GM06990 (cell line): ENCODE measurements around the gene SSBP4.
"Not testable (repeated sequence)": the region's sequence is repeated elsewhere in the genome, so short reads cannot be mapped to it uniquely, and the experiment has no call there.

Experiments
- DNase-seq: peaks from one replicate; pipeline ENCODE4 v3.0.0-alpha.2; 2011; ENCODE audit not compliant: insufficient read length; ENCODE audit errors: extremely low read depth
- H3K27me3 ChIP-seq: replicated peaks from 2 replicates; pipeline ENCODE4 v1.6.0; 2011; ENCODE audit warnings: low read length; ENCODE audit not compliant: control insufficient read depth, insufficient read depth
- H3K36me3 ChIP-seq: 2 replicates; pipeline ENCODE4 v1.5.1; 2011; ENCODE audit warnings: low read length; ENCODE audit not compliant: control insufficient read depth, insufficient read depth
- H3K4me3 ChIP-seq: replicated peaks from 2 replicates; pipeline ENCODE4 v1.5.1; 2011; ENCODE audit warnings: low read depth, mild to moderate bottlenecking, control low read depth, low read length
- TF ChIP-seq, protein P1 (sequence below): IDR thresholded peaks from 2 replicates; pipeline ENCODE4 v1.5.1; 2011; ENCODE audit warnings: low read length, control low read depth, mild to moderate bottlenecking, inconsistent platforms; ENCODE audit not compliant: insufficient read depth, poor library complexity, severe bottlenecking

The SSBP4 gene

DNA sequence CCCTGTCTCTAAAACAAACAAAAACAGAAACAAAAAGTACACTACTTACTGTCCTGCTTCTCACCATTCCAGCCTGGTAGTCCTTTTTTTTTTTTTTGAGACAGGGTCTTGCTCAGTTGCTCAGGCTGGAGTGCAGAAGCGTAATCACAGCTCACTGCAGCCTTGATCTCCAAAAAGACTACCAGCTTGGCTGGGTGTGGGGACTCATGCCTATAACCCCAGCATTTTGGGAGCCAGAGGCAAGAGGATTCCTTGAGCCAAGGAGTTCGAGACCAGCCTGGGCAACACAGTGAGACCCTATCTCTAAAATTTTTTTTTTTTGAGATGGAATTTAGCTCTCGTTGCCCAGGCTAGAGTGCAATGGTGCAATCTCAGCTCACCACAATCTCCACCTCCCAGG lies 38.4 kb upstream of the SSBP4 start:
- H3K4me3 ChIP-seq, result no peak overlapping the region
- H3K27me3 ChIP-seq, result no peaks in the 10 kb centered on the region
- TF ChIP-seq, protein P1, sequence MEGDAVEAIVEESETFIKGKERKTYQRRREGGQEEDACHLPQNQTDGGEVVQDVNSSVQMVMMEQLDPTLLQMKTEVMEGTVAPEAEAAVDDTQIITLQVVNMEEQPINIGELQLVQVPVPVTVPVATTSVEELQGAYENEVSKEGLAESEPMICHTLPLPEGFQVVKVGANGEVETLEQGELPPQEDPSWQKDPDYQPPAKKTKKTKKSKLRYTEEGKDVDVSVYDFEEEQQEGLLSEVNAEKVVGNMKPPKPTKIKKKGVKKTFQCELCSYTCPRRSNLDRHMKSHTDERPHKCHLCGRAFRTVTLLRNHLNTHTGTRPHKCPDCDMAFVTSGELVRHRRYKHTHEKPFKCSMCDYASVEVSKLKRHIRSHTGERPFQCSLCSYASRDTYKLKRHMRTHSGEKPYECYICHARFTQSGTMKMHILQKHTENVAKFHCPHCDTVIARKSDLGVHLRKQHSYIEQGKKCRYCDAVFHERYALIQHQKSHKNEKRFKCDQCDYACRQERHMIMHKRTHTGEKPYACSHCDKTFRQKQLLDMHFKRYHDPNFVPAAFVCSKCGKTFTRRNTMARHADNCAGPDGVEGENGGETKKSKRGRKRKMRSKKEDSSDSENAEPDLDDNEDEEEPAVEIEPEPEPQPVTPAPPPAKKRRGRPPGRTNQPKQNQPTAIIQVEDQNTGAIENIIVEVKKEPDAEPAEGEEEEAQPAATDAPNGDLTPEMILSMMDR, result no peak
- no peaks in the 10 kb centered on the region for H3K36me3 ChIP-seq
- DNase-seq, result no peak

DNA sequence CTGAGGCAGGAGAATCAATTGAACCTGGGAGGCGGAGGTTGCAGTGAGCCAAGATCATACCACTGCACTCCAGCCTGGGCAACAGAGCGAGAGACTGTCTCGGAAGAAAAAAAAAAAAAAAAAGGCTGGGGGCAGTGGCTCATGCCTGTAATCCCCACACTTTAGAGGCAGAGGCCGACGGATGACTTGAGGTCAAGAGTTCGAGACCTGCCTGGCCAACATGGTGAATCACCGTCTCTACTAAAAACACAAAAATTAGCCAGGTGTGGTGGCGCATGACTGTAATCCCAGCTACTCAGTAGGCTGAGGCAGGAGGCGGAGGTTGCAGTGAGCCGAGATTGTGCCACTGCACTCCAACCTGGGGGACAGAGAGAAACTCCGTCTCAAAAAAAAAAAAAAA lies 35.6 kb upstream of the SSBP4 start:
- not testable (repeated sequence) for H3K27me3 ChIP-seq, H3K4me3 ChIP-seq, H3K36me3 ChIP-seq, DNase-seq

DNA sequence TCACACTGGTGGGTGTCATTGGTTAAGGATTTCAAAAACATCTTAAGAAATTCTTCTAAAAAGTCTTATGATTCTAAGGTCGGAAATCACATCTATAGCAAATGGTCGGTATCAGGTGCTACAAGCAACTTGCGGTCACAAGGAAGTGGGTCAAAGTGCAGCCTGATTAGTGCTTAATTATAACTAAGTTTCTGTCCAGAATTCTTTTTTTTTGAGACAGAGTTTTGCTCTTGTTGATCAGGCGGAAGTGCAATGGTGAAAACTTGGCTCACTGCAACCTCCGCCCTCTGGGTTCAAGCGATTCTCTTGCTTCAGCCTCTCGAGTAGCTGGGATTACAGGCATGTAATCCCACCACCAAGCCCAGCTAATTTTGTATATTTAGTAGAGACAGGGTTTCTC lies 34.4 kb upstream of the SSBP4 start:
- H3K4me3 ChIP-seq, result no peak overlapping the region
- no peak for DNase-seq
- H3K27me3 ChIP-seq, result no peaks in the 10 kb centered on the region
- H3K36me3 ChIP-seq, result no peaks in the 10 kb centered on the region
- TF ChIP-seq, protein P1, result no peak

DNA sequence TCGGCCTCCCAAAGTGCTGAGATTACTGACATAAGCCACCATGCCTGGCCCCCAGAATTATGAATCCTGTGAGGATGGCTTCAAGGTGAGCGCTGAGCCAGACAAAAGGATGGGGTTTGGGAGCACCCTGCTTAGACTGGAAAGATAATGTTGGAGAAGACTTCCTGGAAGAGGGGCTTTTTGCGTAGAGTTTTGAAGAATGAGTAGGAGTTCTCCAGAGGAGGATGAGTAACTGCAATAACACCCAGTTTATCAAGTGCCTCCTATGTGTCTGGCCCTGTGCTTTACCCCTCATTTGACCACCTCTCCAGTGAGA lies 33.9 kb upstream of the SSBP4 start:
- Histone ChIP-seq H3K27me3 (no peaks in the 10 kb centered on the region), H3K36me3 (no peaks in the 10 kb centered on the region), H3K4me3 (no peak overlapping the region)
- TF ChIP-seq, protein P1, result no peak
- no peak for DNase-seq

DNA sequence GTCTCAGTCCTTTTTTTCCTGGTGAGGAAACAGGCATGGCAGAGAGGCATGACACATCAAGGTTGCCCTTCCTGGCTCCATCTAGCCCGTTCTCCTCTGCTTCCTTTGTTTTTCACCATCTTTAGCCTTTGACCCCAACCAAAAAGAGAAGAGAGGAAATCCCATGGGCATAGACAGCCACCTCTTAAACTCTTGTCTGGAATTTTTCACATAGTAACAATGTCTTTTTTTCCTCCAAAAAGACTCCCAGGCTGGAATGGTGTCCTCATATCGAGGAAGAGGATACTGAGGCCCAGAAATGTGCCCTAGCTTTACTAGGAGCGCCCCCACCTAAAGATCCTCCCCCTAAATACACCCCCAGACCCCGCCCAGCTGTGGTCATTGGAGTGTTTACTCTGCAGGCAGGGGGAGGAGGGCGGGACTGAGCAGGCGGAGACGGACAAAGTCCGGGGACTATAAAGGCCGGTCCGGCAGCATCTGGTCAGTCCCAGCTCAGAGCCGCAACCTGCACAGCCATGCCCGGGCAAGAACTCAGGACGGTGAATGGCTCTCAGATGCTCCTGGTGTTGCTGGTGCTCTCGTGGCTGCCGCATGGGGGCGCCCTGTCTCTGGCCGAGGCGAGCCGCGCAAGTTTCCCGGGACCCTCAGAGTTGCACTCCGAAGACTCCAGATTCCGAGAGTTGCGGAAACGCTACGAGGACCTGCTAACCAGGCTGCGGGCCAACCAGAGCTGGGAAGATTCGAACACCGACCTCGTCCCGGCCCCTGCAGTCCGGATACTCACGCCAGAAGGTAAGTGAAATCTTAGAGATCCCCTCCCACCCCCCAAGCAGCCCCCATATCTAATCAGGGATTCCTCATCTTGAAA lies 33.3 kb upstream of the SSBP4 start, which contains the start of gene GDF15:
GDF15 (plus strand) TSS at position 484 of the 868 bp plus-strand sequence; CDS start at position 516, 32 bp downstream.
- peak within 1 kb of the TSS; percentile 51 for H3K4me3 ChIP-seq

DNA sequence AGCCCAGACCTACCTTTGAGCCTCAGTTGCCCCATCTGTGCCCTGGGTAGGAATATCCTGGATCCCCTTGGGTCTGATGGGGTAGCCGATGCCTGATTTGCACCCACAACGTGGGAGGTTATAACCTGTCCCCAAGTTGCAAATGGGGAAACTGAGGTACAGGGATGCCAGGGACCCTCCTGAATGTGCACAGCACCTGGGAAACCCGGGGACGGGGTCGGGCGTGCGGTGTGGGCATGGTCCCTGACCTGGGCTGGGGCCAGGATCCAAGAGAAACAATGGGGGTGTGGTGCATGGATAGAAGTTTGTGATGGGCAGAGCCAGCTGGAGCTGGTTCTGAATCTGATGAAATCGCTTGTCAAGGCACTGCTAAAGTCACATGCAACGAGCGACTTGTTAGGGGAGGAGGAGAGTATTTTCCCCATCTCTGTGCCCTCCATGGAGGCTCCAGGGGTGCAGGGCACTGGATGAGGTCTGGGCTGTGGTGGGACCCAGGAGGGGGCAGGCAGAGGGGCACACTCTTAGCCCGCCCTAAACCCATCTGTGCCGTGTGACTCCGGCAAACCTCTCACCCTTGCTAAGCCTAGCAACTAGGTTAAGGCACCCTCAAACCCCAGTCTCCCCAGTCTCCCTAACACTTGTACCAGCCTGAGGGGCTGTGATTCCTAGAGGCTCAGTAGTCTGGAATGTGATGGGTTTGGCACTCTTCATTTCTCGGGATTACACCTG lies 32.5 kb upstream of the SSBP4 start:
- no peaks in the 10 kb centered on the region for H3K27me3 ChIP-seq
- TF ChIP-seq, protein P1, result no peak
- peak overlapping the region; percentile 51 for H3K4me3 ChIP-seq
- DNase-seq, result no peak
- no peaks in the 10 kb centered on the region for H3K36me3 ChIP-seq

More for the DNA sequence above, 33.3 kb upstream of the SSBP4 start, which contains the start of gene GDF15:
- no peaks in the 10 kb centered on the region for H3K36me3 ChIP-seq
- H3K27me3 ChIP-seq, result no peaks in the 10 kb centered on the region
- TF ChIP-seq, protein P1, result peak; percentile 81
- no peak for DNase-seq
